Progenitor cell of endocrine pancreas (in vitro differentiated cells): ENCODE measurements around the gene PLEKHM3. TPM values are rescaled to one million over a fixed set of nuclear protein-coding genes. Genes with fewer than 3 reads are reported as not detected.

ENCODE experiments used
- DNase-seq: peaks from one replicate; pipeline ENCODE4 v3.0.0; 2021; ENCODE audit warnings: low spot score; ENCODE audit not compliant: unreplicated experiment
- H3K27ac Mint-ChIP-seq: 2 replicates; pipeline ENCODE4 v1.8.0; 2021; ENCODE audit warnings: mild to moderate bottlenecking, moderate library complexity, mixed read lengths
- H3K27me3 Mint-ChIP-seq: 2 replicates; pipeline ENCODE4 v1.8.0; 2021; ENCODE audit warnings: mixed read lengths
- H3K36me3 Mint-ChIP-seq: 2 replicates; pipeline ENCODE4 v1.8.0; 2022; ENCODE audit warnings: mixed read lengths; ENCODE audit not compliant: insufficient read depth
- H3K4me1 Mint-ChIP-seq: 2 replicates; pipeline ENCODE4 v1.8.0; 2021; ENCODE audit warnings: low read depth, mixed read lengths
- H3K4me3 Mint-ChIP-seq: 2 replicates; pipeline ENCODE4 v1.8.0; 2021; ENCODE audit warnings: low read depth, mild to moderate bottlenecking, moderate library complexity, mixed read lengths
- H3K9me3 Mint-ChIP-seq: 2 replicates; pipeline ENCODE4 v1.8.0; 2021; ENCODE audit warnings: low read depth, mixed read lengths
- CTCF ChIP-seq: fragments of 200-600 bp; sonication (generic); IDR thresholded peaks from one replicate; pipeline ENCODE4 v1.5.0; 2021; ENCODE audit warnings: antibody characterized with exemption, mild to moderate bottlenecking; ENCODE audit not compliant: unreplicated experiment
- total RNA-seq: library from RNA; stranded (reverse); gene quantifications from 2 replicates; pipeline ENCODE4 v1.2.1, GENCODE V29; 2021

Gene PLEKHM3
- total RNA-seq, 1 donor from 2014 or later = 19.2 TPM

- no peak overlapping the region for H3K27ac Mint-ChIP-seq
- H3K4me3 Mint-ChIP-seq = no peak overlapping the region
- no peak for DNase-seq
- H3K9me3 Mint-ChIP-seq = no peaks in the 10 kb centered on the region
- no peaks in the 10 kb centered on the region for H3K27me3 Mint-ChIP-seq
- TF ChIP-seq CTCF = no peak
- H3K4me1 Mint-ChIP-seq = peaks cover 32% of the 10 kb centered on the region
- peaks cover 5% of the 10 kb centered on the region for H3K36me3 Mint-ChIP-seq
Measured at GRCh38 chr2:207932106-207932505, 93.2 kb downstream of the PLEKHM3 start.

GRCh38 chr2:207930747-207931146, 94.6 kb downstream of the PLEKHM3 start:
- H3K27ac Mint-ChIP-seq = no peak overlapping the region
- no peaks in the 10 kb centered on the region for H3K9me3 Mint-ChIP-seq
- no peak for TF ChIP-seq CTCF
- H3K27me3 Mint-ChIP-seq = no peaks in the 10 kb centered on the region
- H3K4me1 Mint-ChIP-seq = peaks cover 40% of the 10 kb centered on the region
- H3K4me3 Mint-ChIP-seq = no peak overlapping the region
- DNase-seq = no peak
- peaks cover 5% of the 10 kb centered on the region for H3K36me3 Mint-ChIP-seq

- no peak for TF ChIP-seq CTCF
- no peak overlapping the region for H3K27ac Mint-ChIP-seq
- H3K4me3 Mint-ChIP-seq = no peak overlapping the region
- no peak for DNase-seq
- peaks cover 5% of the 10 kb centered on the region for H3K36me3 Mint-ChIP-seq
- no peaks in the 10 kb centered on the region for H3K9me3 Mint-ChIP-seq
- no peaks in the 10 kb centered on the region for H3K27me3 Mint-ChIP-seq
- peaks cover 35% of the 10 kb centered on the region for H3K4me1 Mint-ChIP-seq
Measured at GRCh38 chr2:207929923-207930322, 95.4 kb downstream of the PLEKHM3 start.

GRCh38 chr2:207928079-207928478, 97.2 kb downstream of the PLEKHM3 start:
- no peaks in the 10 kb centered on the region for H3K9me3 Mint-ChIP-seq
- H3K4me3 Mint-ChIP-seq = no peak overlapping the region
- peaks cover 27% of the 10 kb centered on the region for H3K4me1 Mint-ChIP-seq
- peak overlapping the region; percentile 48 for H3K27ac Mint-ChIP-seq
- H3K27me3 Mint-ChIP-seq = no peaks in the 10 kb centered on the region
- no peak for DNase-seq
- no peak for TF ChIP-seq CTCF
- peaks cover 5% of the 10 kb centered on the region for H3K36me3 Mint-ChIP-seq

- Mint-ChIP-seq H3K9me3 (no peaks in the 10 kb centered on the region), H3K4me3 (no peak overlapping the region), H3K4me1 (peaks cover 23% of the 10 kb centered on the region), H3K36me3 (peaks cover 9% of the 10 kb centered on the region), H3K27ac (peak overlapping the region; percentile 88), H3K27me3 (no peaks in the 10 kb centered on the region)
- no peak for DNase-seq
- no peak for TF ChIP-seq CTCF
Measured at GRCh38 chr2:207926989-207927300, 98.4 kb downstream of the PLEKHM3 start.
